ENCODE results near the gene PCDHB14.
"Not testable (repeated sequence)": the region's sequence is repeated elsewhere in the genome, so short reads cannot be mapped to it uniquely, and the experiment has no call there.

PCDHB14 gene

DNA sequence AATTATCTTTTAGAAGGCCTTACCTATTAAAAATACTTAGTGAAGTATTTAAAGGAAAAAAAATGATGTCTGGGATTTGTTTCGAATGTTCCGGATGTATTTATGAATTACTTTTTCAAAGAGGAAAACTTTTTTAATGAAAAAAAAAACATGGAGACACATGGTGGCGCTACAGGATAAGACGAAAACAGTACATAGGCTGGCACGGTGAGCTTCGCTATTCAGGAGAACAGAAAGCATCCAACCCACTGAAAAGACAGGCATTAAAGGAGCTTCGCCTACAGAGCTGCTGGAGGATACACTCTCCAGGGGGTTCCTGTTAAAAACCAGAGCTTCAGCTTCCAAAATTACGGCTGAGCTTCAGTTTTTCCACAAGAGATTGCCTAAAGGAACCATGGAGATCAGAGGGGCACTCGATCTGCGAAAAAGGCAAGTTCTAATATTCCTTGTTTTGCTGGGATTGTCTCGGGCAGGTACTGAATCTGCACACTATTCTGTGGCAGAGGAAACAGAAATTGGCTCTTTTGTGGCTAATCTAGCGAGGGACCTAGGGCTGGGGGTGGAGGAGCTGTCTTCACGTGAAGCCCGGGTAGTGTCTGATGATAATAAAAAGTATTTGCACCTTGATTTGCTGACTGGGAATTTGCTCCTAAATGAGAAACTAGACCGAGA, at the start of gene PCDHB14:
TSS of gene PCDHB14 (plus strand) at position 232 of the 672 bp plus-strand sequence. CDS start at position 395, 163 bp downstream.
- DNase-seq (ENCODE audit: low spot score): no peak

- DNase-seq (ENCODE audit: low spot score): not testable (repeated sequence)
Observed at GRCh38 chr5:141174291-141175104, 48.6 kb upstream of the PCDHB14 start.

DNA sequence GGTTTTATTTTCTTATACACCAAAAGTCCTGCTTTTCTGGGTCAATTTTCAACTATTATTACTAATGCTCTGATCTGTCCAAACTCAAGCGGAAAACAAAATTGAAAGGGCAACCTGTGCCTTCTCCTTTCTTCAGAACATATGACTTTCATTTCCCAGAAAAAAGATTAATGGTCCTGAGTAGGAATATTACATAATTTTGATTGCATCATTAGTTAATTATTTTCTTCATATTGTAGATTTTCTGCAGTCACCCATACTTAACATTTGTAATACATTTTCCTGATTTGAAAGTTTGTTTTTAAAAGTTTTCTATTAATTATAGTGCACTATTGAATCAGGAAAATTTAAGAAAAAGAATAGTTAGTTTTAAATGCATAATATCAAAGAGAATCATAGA, 47.2 kb upstream of the PCDHB14 start:
- DNase-seq (ENCODE audit: low spot score): no peak

DNA sequence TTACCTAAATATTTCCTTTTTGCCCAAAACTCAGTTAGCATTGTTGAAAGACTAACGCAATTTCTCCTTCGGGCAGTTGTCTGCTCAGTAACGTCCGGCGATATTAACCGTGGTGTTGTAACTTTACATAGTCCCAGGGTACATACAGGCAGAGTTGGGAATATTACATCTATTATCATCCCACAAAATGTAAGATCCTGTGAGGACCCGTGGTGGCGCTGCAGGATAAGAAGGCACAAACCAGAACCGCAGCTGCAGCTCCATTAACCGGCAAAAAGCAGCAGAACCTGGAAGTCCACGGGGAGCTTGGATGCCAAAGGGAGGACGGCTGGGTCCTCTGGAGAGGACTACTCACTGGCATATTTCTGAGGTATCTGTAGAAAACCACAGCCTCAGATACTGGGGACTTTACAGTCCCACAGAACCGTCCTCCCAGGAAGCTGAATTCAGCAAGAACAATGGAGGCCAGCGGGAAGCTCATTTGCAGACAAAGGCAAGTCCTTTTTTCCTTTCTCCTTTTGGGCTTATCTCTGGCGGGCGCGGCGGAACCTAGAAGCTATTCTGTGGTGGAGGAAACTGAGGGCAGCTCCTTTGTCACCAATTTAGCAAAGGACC, 45.5 kb upstream of the PCDHB14 start, which contains the start of gene PCDHB8:
TSS of gene PCDHB8 (plus strand) at position 214 of the 615 bp plus-strand sequence. CDS start at position 459, 245 bp downstream.
- not testable (repeated sequence) for DNase-seq (ENCODE audit: low spot score)

DNA sequence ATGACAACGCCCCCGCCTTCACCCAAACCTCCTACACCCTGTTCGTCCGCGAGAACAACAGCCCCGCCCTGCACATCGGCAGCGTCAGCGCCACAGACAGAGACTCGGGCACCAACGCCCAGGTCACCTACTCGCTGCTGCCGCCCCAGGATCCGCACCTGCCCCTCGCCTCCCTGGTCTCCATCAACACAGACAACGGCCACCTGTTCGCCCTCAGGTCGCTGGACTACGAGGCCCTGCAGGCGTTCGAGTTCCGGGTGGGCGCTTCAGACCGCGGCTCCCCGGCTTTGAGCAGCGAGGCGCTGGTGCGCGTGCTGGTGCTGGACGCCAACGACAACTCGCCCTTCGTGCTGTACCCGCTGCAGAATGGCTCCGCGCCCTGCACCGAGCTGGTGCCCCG, 43.8 kb upstream of the PCDHB14 start:
- DNase-seq (ENCODE audit: low spot score): not testable (repeated sequence)

DNA sequence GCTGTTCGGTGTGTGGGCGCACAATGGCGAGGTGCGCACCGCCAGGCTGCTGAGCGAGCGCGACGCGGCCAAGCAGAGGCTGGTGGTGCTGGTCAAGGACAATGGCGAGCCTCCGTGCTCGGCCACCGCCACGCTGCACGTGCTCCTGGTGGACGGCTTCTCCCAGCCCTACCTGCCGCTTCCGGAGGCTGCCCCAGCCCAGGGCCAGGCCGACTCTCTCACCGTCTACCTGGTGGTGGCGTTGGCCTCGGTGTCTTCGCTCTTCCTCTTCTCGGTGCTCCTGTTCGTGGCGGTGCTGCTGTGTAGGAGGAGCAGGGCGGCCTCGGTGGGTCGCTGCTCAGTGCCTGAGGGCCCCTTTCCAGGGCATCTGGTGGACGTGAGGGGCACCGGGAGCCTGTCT, 43.3 kb upstream of the PCDHB14 start:
- DNase-seq (ENCODE audit: low spot score): not testable (repeated sequence)

DNA sequence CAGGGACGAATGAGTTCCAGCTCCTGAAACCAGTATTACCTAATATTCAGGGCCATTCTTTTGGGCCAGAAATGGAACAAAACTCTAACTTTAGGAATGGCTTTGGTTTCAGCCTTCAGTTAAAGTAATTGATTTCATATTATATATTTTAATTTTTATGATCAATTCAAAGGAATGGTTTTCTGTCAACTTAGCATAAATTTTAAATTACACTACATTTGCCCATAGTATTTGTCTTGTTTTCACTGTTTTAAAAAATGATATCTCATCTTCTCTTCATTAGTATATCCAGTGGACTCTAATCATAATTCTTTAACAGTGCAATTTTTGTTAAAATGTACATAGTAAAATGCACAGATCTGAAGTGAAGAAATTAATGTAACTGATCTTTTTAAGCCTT, 42.8 kb upstream of the PCDHB14 start:
- no peak for DNase-seq (ENCODE audit: low spot score)

DNA sequence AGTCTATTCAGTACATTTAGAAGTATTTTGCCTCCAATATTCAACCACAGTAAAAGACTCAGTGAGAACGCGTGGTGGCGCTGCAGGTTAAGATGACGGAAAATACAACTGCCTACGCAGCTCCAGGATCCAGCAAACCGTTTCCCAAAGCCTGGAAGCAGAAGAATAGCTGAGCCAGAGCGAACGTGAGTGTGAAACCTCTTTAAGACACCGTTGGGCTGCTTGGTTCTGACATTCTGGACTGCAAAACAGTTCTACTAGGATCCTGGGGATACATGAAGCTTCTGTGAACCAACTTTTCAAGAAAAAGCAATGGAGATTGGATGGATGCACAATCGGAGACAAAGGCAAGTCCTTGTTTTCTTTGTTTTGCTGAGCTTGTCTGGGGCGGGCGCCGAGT, 40.9 kb upstream of the PCDHB14 start, which contains the start of gene PCDHB16:
TSS of gene PCDHB16 (plus strand) at position 140 of the 400 bp plus-strand sequence. CDS start at position 313, 173 bp downstream.
- no peak for DNase-seq (ENCODE audit: low spot score)

DNA sequence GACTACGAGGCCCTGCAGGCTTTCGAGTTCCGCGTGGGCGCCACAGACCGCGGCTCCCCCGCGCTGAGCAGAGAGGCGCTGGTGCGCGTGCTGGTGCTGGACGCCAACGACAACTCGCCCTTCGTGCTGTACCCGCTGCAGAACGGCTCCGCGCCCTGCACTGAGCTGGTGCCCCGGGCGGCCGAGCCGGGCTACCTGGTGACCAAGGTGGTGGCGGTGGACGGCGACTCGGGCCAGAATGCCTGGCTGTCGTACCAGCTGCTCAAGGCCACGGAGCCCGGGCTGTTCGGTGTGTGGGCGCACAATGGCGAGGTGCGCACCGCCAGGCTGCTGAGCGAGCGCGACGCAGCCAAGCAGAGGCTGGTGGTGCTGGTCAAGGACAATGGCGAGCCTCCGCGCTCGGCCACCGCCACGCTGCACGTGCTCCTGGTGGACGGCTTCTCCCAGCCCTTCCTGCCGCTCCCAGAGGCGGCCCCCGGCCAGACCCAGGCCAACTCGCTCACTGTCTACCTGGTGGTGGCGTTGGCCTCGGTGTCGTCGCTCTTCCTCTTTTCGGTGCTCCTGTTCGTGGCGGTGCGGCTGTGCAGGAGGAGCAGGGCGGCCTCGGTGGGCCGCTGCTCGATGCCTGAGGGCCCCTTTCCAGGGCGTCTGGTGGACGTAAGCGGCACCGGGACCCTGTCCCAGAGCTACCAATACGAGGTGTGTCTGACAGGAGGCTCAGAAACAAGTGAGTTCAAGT, 38.9 kb upstream of the PCDHB14 start:
- DNase-seq (ENCODE audit: low spot score): not testable (repeated sequence)

DNA sequence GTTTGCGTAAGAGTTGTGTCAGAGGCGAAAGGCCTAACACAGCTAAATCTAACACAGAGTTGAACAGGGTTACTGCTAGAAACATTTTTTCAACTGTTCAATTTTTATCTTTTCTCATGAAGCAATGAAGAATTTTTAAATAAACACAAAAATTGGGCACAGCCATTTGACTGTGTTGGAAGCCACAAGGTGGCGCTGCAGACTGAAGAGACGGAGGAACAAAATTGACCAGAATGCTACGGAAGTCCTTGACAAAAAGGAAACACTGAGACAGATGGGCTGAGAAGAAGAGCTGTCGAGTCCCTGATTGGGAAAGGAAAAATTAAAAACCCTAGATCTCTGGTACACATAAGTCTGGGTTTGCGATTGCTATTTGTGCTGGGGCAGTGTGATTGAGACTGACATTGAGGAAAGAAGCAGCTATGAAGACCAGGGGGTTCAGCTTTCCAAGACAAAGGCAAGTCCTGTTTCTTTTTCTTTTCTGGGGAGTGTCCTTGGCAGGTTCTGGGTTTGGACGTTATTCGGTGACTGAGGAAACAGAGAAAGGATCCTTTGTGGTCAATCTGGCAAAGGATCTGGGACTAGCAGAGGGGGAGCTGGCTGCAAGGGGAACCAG, 36.1 kb upstream of the PCDHB14 start, which contains the start of gene PCDHB9:
TSS of gene PCDHB9 (plus strand) at position 265 of the 616 bp plus-strand sequence. CDS start at position 423, 158 bp downstream.
- peak; percentile 13 for DNase-seq (ENCODE audit: low spot score)

DNA sequence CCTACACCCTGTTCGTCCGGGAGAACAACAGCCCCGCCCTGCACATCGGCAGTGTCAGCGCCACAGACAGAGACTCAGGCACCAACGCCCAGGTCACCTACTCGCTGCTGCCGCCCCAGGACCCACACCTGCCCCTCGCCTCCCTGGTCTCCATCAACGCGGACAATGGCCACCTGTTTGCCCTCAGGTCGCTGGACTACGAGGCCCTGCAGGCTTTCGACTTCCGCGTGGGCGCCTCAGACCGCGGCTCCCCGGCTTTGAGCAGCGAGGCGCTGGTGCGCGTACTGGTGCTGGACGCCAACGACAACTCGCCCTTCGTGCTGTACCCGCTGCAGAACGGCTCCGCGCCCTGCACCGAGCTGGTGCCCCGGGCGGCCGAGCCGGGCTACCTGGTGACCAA, 34.5 kb upstream of the PCDHB14 start:
- DNase-seq (ENCODE audit: low spot score): not testable (repeated sequence)

- DNase-seq (ENCODE audit: low spot score): not testable (repeated sequence)
Observed at GRCh38 chr5:141189131-141189530, 34.0 kb upstream of the PCDHB14 start.

DNA sequence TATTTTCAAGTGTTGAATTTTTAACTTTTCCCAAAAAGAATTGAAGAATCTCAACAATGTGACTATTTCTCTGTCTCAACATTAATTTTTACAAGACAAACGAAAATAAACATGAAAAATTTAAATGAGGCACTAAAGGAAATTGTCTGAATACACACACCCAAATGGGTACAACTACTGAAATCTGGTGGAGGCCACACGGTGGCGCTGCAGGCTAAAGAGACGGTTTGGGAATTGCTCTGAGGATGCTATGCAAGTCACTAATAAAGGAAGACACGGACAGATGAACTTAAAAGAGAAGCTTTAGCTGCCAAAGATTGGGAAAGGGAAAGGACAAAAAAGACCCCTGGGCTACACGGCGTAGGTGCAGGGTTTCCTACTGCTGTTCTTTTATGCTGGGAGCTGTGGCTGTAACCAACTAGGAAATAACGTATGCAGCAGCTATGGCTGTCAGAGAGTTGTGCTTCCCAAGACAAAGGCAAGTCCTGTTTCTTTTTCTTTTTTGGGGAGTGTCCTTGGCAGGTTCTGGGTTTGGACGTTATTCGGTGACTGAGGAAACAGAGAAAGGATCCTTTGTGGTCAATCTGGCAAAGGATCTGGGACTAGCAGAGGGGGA, 30.9 kb upstream of the PCDHB14 start, which contains the start of gene PCDHB10:
TSS of gene PCDHB10 (plus strand) at position 244 of the 616 bp plus-strand sequence. CDS start at position 444, 200 bp downstream.
- DNase-seq (ENCODE audit: low spot score): peak; percentile 6

GRCh38 chr5:141194332-141194731, 28.8 kb upstream of the PCDHB14 start:
- not testable (repeated sequence) for DNase-seq (ENCODE audit: low spot score)

DNA sequence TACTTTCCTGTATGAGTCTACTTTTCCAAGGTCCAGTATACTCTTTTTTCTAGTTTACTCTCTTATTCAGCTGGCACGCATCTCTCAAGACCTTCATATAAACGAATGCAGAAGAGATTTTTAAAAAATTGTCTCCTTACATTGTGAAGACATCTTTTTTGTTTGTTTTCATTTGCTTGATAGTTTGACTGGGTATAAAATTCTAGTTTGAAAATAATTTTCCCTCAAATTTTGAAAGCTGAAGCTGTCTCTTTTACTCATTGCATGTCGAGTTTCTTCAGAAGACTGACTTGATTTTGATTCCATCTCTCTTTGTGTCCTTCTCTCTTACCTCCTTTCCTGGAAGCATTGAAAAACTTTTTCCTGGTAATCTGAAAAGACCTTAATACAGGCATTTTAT, 26.8 kb upstream of the PCDHB14 start:
- no peak for DNase-seq (ENCODE audit: low spot score)

DNA sequence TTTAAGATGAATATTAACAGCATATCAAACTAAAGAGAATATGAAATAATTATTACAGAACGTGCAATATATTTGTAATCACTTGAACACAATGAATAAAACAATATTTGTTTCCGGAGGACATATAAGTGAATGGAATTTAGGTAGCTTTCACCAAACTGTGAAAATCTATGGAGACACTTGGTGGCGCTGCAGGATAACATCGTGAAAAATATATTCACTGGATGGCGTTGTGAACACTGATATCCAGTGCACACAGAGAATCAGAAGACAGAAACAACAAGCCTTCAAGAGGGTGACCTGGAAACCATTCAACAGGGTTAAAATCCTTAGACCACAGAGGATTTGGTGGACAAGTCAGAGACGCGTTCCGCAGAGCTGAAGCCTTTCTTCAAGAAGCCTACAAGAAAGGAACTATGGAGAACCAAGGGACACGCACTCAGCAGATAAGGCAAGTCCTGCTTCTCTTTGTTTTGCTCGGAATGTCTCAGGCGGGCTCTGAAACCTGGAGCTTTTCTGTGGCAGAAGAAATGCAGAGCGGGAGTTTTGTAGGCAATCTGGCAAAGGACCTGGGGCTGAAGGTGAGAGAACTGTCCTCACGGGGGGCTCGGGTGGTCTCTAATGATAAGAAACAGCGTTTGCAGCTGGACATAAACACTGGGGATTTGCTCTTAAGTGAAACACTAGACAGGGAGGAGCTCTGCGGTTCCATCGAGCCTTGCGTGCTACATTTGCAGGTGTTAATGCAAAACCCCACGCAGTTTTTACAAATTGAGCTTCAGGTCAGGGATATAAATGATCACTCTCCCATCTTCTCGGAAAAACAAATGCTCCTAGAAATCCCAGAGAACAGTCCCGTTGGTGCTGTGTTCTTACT, 23.5 kb upstream of the PCDHB14 start, which contains the start of gene PCDHB11:
TSS of gene PCDHB11 (plus strand) at position 269 of the 877 bp plus-strand sequence. CDS start at position 417, 148 bp downstream.
- DNase-seq (ENCODE audit: low spot score): no peak

DNA sequence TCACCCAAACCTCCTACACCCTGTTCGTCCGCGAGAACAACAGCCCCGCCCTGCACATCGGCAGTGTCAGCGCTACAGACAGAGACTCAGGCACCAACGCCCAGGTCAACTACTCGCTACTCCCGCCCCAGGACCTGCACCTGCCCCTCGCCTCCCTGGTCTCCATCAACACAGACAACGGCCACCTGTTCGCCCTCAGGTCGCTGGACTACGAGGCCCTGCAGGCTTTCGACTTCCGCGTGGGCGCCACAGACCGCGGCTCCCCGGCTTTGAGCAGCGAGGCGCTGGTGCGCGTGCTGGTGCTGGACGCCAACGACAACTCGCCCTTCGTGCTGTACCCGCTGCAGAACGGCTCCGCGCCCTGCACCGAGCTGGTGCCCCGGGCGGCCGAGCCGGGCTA, 22.0 kb upstream of the PCDHB14 start:
- not testable (repeated sequence) for DNase-seq (ENCODE audit: low spot score)

- not testable (repeated sequence) for DNase-seq (ENCODE audit: low spot score)
Observed at GRCh38 chr5:141201646-141202045, 21.5 kb upstream of the PCDHB14 start.

GRCh38 chr5:141208478-141208877, 14.7 kb upstream of the PCDHB14 start, which contains the start of gene PCDHB12:
Gene PCDHB12, plus strand, starts transcription at chr5:141208719. Its CDS starts 189 bp downstream, at chr5:141208908.
- no peak for DNase-seq (ENCODE audit: low spot score)

All from activated CD4-positive, alpha-beta T cell treated with anti-CD3 and anti-CD28 coated beads, Interleukin-2, Interleukin-4, amounts not matched to agents 100 ng/mL and 50 ng/mL, durations not matched to agents 16 hours and 8 hours (primary cell).